ENCODE results near the gene BRSK2. TPM values are rescaled to one million over a fixed set of nuclear protein-coding genes. Genes with fewer than 3 reads are reported as not detected.

BRSK2 gene
- polyA plus RNA-seq, 1 of the 3 experiments (the other 2 are of a cell fraction) = 0.64 TPM

DNA sequence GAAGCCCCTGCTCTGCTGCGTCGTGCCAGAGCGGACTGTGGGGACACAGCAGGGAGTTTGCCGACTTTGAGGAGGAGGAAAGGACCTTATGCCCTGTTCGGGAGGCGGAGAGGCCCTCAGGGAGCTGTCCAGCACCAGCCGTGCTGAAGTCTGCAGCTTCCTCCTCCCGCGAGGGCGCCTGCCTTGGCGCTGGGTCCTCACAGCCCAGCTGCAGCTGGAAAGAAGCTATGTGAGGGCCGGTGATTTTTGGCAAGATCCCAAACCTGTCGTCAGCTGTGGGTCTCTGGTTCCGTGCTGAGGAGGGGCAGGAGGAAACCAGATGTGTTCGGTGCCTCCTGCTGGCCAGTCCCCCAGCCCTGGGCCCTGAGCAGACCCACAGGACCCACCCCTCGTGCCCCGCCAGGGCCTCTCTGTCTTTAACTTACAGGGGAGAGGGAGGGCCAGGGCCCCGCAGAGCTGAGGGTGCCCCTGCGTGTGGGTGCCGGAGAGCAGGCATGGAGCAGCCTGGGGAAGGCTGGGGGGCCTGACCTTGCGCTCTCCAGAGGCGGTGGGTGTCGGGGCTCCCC lies 12.0 kb downstream of the BRSK2 start (continued):
- TF ChIP-seq, protein P1, sequence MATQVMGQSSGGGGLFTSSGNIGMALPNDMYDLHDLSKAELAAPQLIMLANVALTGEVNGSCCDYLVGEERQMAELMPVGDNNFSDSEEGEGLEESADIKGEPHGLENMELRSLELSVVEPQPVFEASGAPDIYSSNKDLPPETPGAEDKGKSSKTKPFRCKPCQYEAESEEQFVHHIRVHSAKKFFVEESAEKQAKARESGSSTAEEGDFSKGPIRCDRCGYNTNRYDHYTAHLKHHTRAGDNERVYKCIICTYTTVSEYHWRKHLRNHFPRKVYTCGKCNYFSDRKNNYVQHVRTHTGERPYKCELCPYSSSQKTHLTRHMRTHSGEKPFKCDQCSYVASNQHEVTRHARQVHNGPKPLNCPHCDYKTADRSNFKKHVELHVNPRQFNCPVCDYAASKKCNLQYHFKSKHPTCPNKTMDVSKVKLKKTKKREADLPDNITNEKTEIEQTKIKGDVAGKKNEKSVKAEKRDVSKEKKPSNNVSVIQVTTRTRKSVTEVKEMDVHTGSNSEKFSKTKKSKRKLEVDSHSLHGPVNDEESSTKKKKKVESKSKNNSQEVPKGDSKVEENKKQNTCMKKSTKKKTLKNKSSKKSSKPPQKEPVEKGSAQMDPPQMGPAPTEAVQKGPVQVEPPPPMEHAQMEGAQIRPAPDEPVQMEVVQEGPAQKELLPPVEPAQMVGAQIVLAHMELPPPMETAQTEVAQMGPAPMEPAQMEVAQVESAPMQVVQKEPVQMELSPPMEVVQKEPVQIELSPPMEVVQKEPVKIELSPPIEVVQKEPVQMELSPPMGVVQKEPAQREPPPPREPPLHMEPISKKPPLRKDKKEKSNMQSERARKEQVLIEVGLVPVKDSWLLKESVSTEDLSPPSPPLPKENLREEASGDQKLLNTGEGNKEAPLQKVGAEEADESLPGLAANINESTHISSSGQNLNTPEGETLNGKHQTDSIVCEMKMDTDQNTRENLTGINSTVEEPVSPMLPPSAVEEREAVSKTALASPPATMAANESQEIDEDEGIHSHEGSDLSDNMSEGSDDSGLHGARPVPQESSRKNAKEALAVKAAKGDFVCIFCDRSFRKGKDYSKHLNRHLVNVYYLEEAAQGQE (IDR thresholded peaks at IDR 0.05; ENCODE audit: low read depth, low read length) = peak; percentile 95
- TF ChIP-seq YY1 (IDR thresholded peaks at IDR 0.05; ENCODE audit: low read depth) (no peak), EZH2phosphoT487 (IDR thresholded peaks at IDR 0.05; ENCODE audit: borderline replicate concordance, low read depth) (no peak), SIN3A (IDR thresholded peaks at IDR 0.05; ENCODE audit: borderline replicate concordance, low read depth, low read length) (no peak), FOSL2 (IDR thresholded peaks at IDR 0.05; ENCODE audit: borderline replicate concordance, low read depth) (no peak), RCOR1 (IDR thresholded peaks at IDR 0.05; ENCODE audit: low read length) (peak; percentile 43; the same call in 1 of the 2 replicates), CHD2 (IDR thresholded peaks at IDR 0.05; ENCODE audit: low read length, partially characterized antibody) (no peak), GABPA (IDR thresholded peaks at IDR 0.05; ENCODE audit: low read depth) (no peak)

DNA sequence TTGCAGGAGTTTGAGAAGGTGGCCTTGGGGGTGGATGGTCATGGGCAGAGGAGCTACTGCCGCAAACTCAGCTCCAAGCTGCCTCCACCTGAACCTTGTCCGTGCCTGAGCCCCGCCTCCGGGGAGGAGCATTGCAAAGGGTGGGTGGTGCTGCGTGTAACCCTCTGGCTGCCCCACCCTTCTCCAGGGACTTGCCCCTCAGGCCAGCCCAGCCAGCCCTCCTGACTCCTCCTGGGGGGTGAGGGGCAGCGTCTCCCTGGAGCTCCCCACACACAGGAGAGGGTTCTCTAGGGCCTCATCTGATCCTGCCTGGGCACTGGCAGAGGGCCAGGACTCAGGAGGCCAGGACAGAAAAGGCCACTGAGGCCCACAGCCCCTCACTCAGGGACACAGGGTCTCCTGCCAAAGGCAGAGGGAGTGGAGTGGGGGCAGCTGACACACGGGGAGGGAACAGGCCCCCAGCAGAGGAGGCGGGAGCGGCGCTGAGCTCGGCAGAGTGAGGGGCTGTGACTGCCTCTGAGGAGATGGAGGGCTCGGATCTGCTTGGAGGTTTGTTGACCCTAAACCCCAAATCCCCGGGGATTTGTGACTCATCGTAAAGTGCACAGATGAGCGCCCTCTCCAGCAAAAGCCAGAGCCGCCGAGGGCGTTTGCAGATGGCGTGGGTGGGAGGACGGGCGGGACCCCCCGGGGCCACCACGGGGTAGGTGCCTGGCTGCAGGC lies 12.8 kb downstream of the BRSK2 start:
- Histone ChIP-seq H3K9me2 (no peaks in the 10 kb centered on the region), H3K27ac (ENCODE audit: low read depth in 2 of 2, low read length in 1 of 2) (peak overlapping the region in 1 of 2 experiments; percentile 79; a peak in 2 of 4 replicates), H3K36me3 (replicated peaks in 1 of 2; ENCODE audit: control insufficient read depth in 1 of 2, insufficient read depth in 2 of 2, low read length in 1 of 2) (no peaks in the 10 kb centered on the region), H3K27me3 (ENCODE audit: insufficient read depth) (no peaks in the 10 kb centered on the region), H3K4me3 (ENCODE audit: low read depth in 2 of 2, low read length in 1 of 2) (no peak overlapping the region), H3F3A (replicated peaks; ENCODE audit: insufficient read depth) (no peaks in the 10 kb centered on the region), H3K4me1 (ENCODE audit: control insufficient read depth in 1 of 2, insufficient read depth in 2 of 2, low read depth in 1 of 2, low read length in 1 of 2) (peaks cover 0 to 76% of the 10 kb centered on the region in 2 experiments; a peak in 1 of 4 replicates), H2AFZ (ENCODE audit: low read depth) (no peak overlapping the region), H3K79me2 (ENCODE audit: insufficient read depth) (no peaks in the 10 kb centered on the region), H3K4me2 (no peak overlapping the region), H4K20me1 (ENCODE audit: insufficient read depth) (no peaks in the 10 kb centered on the region), H3K9ac (no peak overlapping the region), H3K9me3 (no peaks in the 10 kb centered on the region)
- no peak for DNase-seq
- TF ChIP-seq FOSL2 (IDR thresholded peaks at IDR 0.05; ENCODE audit: borderline replicate concordance, low read depth) = no peak
- CTCF ChIA-PET = interaction anchor here (0.6 to 4.8 kb wide), 7 partner anchors 10 to 172 kb away, joined by 3 to 25 read pairs (median 3); no protein-coding TSS in a partner anchor
- POLR2A ChIA-PET = no interaction called here
- 62% methylated on average over 17 of the region's 23 CpGs for WGBS (ENCODE audit: low lambda C conversion rate)

DNA sequence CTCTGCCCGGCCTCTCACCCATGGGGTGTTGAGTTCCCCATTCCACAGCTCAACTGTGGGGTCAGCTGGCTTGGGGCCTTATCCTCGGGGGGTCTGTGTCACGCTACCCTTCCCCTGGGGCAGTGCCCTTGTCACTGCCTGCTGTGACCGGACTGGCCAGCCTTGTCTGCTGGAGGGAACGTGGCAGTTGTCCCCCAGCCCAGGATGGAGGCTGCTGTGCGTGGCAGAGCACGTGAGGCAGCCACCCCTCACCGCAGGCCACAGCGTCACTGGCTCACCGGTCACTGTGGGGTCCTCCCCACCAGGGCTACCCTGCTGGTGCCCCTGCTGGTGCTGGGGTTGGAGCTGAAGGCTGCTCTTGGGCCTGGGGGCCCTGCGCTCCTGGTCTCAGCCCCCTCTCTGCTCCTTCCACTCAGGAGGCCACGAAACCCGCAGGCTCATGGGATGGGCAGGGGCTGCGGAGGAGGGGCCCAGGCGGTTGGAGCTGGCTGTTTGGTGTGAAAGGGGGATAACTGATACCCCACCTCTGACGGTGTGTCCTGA lies 13.4 kb downstream of the BRSK2 start:
- Histone ChIP-seq H3K27me3 (ENCODE audit: insufficient read depth) (no peaks in the 10 kb centered on the region), H3K9ac (no peak overlapping the region), H3F3A (replicated peaks; ENCODE audit: insufficient read depth) (no peaks in the 10 kb centered on the region), H3K9me3 (no peaks in the 10 kb centered on the region), H3K4me2 (no peak overlapping the region), H3K79me2 (ENCODE audit: insufficient read depth) (no peaks in the 10 kb centered on the region), H3K9me2 (no peaks in the 10 kb centered on the region), H3K4me3 (ENCODE audit: low read depth in 2 of 2, low read length in 1 of 2) (no peak overlapping the region), H2AFZ (ENCODE audit: low read depth) (no peak overlapping the region), H4K20me1 (ENCODE audit: insufficient read depth) (no peaks in the 10 kb centered on the region), H3K27ac (ENCODE audit: low read depth in 2 of 2, low read length in 1 of 2) (no peak overlapping the region), H3K36me3 (replicated peaks in 1 of 2; ENCODE audit: control insufficient read depth in 1 of 2, insufficient read depth in 2 of 2, low read length in 1 of 2) (no peaks in the 10 kb centered on the region), H3K4me1 (ENCODE audit: control insufficient read depth in 1 of 2, insufficient read depth in 2 of 2, low read depth in 1 of 2, low read length in 1 of 2) (peaks cover 0 to 70% of the 10 kb centered on the region in 2 experiments; a peak in 1 of 4 replicates)
- ChIA-PET CTCF (interaction anchor here (1.3 to 4.8 kb wide), 2 partner anchors 112 to 172 kb away, joined by 3 to 25 read pairs; no protein-coding TSS in a partner anchor), POLR2A (no interaction called here)
- DNase-seq = no peak
- WGBS (ENCODE audit: low lambda C conversion rate) = 67% methylated on average over 1 of the region's 16 CpGs
- no peak for TF ChIP-seq POLR2AphosphoS5 (IDR thresholded peaks at IDR 0.05; ENCODE audit: low read depth, low read length)
- no peak for TF ChIP-seq FOXM1 (IDR thresholded peaks at IDR 0.05; ENCODE audit: low read depth)
- TF ChIP-seq SIN3A (IDR thresholded peaks at IDR 0.05; ENCODE audit: borderline replicate concordance, low read depth, low read length) = no peak
- no peak for TF ChIP-seq TCF12 (IDR thresholded peaks at IDR 0.05)
- no peak for TF ChIP-seq CHD2 (IDR thresholded peaks at IDR 0.05; ENCODE audit: low read length, partially characterized antibody)
- TF ChIP-seq, protein P1 (IDR thresholded peaks at IDR 0.05; ENCODE audit: low read depth, low read length) = no peak
- TF ChIP-seq, protein P2, sequence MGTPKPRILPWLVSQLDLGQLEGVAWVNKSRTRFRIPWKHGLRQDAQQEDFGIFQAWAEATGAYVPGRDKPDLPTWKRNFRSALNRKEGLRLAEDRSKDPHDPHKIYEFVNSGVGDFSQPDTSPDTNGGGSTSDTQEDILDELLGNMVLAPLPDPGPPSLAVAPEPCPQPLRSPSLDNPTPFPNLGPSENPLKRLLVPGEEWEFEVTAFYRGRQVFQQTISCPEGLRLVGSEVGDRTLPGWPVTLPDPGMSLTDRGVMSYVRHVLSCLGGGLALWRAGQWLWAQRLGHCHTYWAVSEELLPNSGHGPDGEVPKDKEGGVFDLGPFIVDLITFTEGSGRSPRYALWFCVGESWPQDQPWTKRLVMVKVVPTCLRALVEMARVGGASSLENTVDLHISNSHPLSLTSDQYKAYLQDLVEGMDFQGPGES (IDR thresholded peaks at IDR 0.05; ENCODE audit: low read depth, low read length) = no peak
